K562 (cell line): ENCODE data around the gene FKBP3. TPM values are rescaled to one million over a fixed set of nuclear protein-coding genes. Genes with fewer than 3 reads are reported as not detected.

Experiments used
- ATAC-seq: fragments of 200-7000 bp; cut with Tn5 transposase; 3 replicates; pipeline ENCODE4 v1.9.1; 2020; ENCODE audit warnings: moderate library complexity
- BruUV-seq: library from RNA; stranded (reverse); fragments of 400-500 nt; replicated peaks from 2 replicates; lab custom pipeline; 2021; lab: Mats Ljungman, UMichigan
- CTCF ChIA-PET: fragments of 300-600 bp; formaldehyde crosslinking; extraction: SDS; loops from one replicate; lab custom pipeline; 2021; ENCODE audit warnings: low intra/inter-chr PET ratio; lab: Yijun Ruan, JAX
- POLR2A ChIA-PET: fragments of 300-600, 350-650 bp; sonication (Branson Sonifier 250); formaldehyde crosslinking; extraction: SDS; loops from one replicate; lab custom pipeline; 2021; ENCODE audit warnings: antibody characterized with exemption, inconsistent platforms; lab: Yijun Ruan, JAX
- DNase-seq, 4 experiments: peaks; one replicate each; pipeline versions ENCODE4 v3.0.0 to v3.0.0-alpha.2; 2011 to 2018; ENCODE audit warnings: low spot score in 3 of 4, mixed read lengths in 3 of 4; ENCODE audit errors: extremely low read depth in 1 of 4
- FAIRE-seq: peaks from 2 replicates; lab custom pipeline; 2011; peaks lifted over from hg19 to GRCh38; lab: Jason Lieb, UNC
- H2AFZ ChIP-seq: 2 replicates; pipeline ENCODE4 v1.6.0; 2011; ENCODE audit warnings: low read depth, low read length, control low read depth, inconsistent platforms
- H3K27ac ChIP-seq: fragments of 200-600 bp; 3 replicates; pipeline ENCODE4 v1.8.0; 2011; ENCODE audit warnings: low read depth, mild to moderate bottlenecking, control low read depth, inconsistent platforms, low read length, moderate library complexity, mixed read lengths; ENCODE audit errors: extremely low read depth
- H3K27me3 ChIP-seq, 2 experiments: fragments of 300-600 bp in 1 of 2; 2 replicates in 1 of 2; 3 replicates in 1 of 2; pipeline versions ENCODE4 v1.6.0 to v1.8.0; 2011; ENCODE audit warnings: inconsistent platforms in 2 of 2, low read length in 2 of 2, mild to moderate bottlenecking in 1 of 2, mixed read lengths in 1 of 2, moderate library complexity in 1 of 2; ENCODE audit not compliant: control insufficient read depth in 2 of 2, insufficient read depth in 2 of 2
- H3K36me3 ChIP-seq: fragments of 300-600 bp; 3 replicates; pipeline ENCODE4 v1.8.0; 2011; ENCODE audit warnings: mild to moderate bottlenecking, low read length, inconsistent platforms; ENCODE audit not compliant: control insufficient read depth, insufficient read depth
- H3K4me1 ChIP-seq, 2 experiments: fragments of 200-600 bp in 1 of 2; replicated peaks in 1 of 2; 2 replicates in 1 of 2; 3 replicates in 1 of 2; pipeline versions ENCODE4 v1.5.1 to v1.8.0; 2011; ENCODE audit warnings: inconsistent platforms in 2 of 2, low read length in 2 of 2, mild to moderate bottlenecking in 1 of 2, mixed read lengths in 1 of 2, moderate library complexity in 1 of 2; ENCODE audit not compliant: control insufficient read depth in 2 of 2, insufficient read depth in 2 of 2
- H3K4me2 ChIP-seq: 2 replicates; pipeline ENCODE4 v1.6.1; 2011; ENCODE audit warnings: low read length, control low read depth, inconsistent platforms, mixed read lengths; ENCODE audit not compliant: insufficient read depth
- H3K4me3 ChIP-seq: fragments of 200-600 bp; sonication (generic), shearing (Covaris generic); 2 replicates; pipeline ENCODE4 v1.5.1; 2016; ENCODE audit warnings: control low read depth, inconsistent platforms
- H3K79me2 ChIP-seq: fragments of 200-600 bp; 3 replicates; pipeline ENCODE4 v1.8.0; 2011; ENCODE audit warnings: low read length, inconsistent platforms; ENCODE audit not compliant: control insufficient read depth, insufficient read depth
- H3K9ac ChIP-seq, 2 experiments: 2 replicates each; pipeline versions ENCODE4 v1.6.0 to v1.6.1; 2011; ENCODE audit warnings: low read depth in 2 of 2, low read length in 2 of 2, control low read depth in 1 of 2, inconsistent platforms in 1 of 2, mild to moderate bottlenecking in 1 of 2, mixed read lengths in 1 of 2; ENCODE audit not compliant: insufficient read depth in 1 of 2
- H3K9me1 ChIP-seq: one replicate; pipeline ENCODE4 v1.6.0; 2011; ENCODE audit warnings: inconsistent platforms, mild to moderate bottlenecking, low read length, moderate library complexity; ENCODE audit not compliant: control insufficient read depth, insufficient read depth
- H3K9me3 ChIP-seq: replicated peaks from 2 replicates; pipeline ENCODE4 v1.5.1; 2011; ENCODE audit warnings: low read depth, low read length, inconsistent platforms; ENCODE audit not compliant: control insufficient read depth, insufficient read depth
- H4K20me1 ChIP-seq: replicated peaks from 2 replicates; pipeline ENCODE4 v1.6.1; 2011; ENCODE audit warnings: low read length, inconsistent platforms, mixed read lengths; ENCODE audit not compliant: control insufficient read depth, insufficient read depth
- CREBBP ChIP-seq: IDR thresholded peaks from one replicate; pipeline ENCODE4 v1.6.1; 2012; ENCODE audit warnings: low read depth, mild to moderate bottlenecking, control low read depth, inconsistent platforms, low read length
- TSC22D4 ChIP-seq: fragments of 450-650 bp; IDR thresholded peaks from 2 replicates; pipeline ENCODE4 v1.6.1; 2016; ENCODE audit warnings: missing genetic modification characterization, missing biosample characterization, control low read depth
- XRCC5 ChIP-seq: fragments of 200-400 bp; formaldehyde crosslinking; IDR thresholded peaks from 2 replicates; pipeline ENCODE4 v1.6.1; 2017; ENCODE audit warnings: low read depth, mild to moderate bottlenecking, low read length
- WGBS: fragments of 100-300 bp; shearing (Covaris generic); methylation state at CpG from one replicate; pipeline ENCODE4 v1.1.6; 2016; ENCODE audit warnings: low coverage, mixed read lengths; ENCODE audit not compliant: insufficient coverage; ENCODE audit errors: missing lambda C conversion rate; 5-methylcytosine and 5-hydroxymethylcytosine counted together
- in situ Hi-C: fragments of 300-500 bp; cut with MboI; formaldehyde crosslinking; loops from 4 replicates; pipeline ENCODE4 v1.15.0; 2018; ENCODE audit warnings: inconsistent platforms, mixed read lengths
- intact Hi-C: fragments of 100-400 bp; cut with micrococcal nuclease; formaldehyde crosslinking; loops from 2 replicates; pipeline ENCODE4 v1.14.2; 2022
- polyA plus RNA-seq, 8 experiments: library from polyadenylated mRNA; depleted of rRNA in 4 of 8; stranded (reverse) in 5 of 8; unstranded in 3 of 8; fragments of >200 nt; fragmentation: Nextera tagmentation in 2 of 8; fragmentation: Illumina TruSeq in 1 of 8; extraction: Ambion mirVana in 2 of 8; extraction: Trizol in 1 of 8; gene quantifications; 2 replicates each; pipeline versions ENCODE4 v1.2.1 to v1.2.3, GENCODE V29; 2011 to 2014; ENCODE audit warnings: inconsistent platforms in 1 of 8, missing spikeins in 1 of 8
- total RNA-seq, 7 experiments: library from RNA; depleted of rRNA in 6 of 7; stranded (reverse); fragments of >200 nt in 6 of 7; fragmentation: Illumina TruSeq in 2 of 7; extraction: Trizol in 2 of 7; gene quantifications; 2 replicates each; pipeline versions ENCODE4 v1.2.1 to v1.2.3, GENCODE V29; 2011 to 2021; ENCODE audit warnings: low replicate concordance in 1 of 7
- TF ChIP-seq, protein P1 (sequence below): fragments of 250-450 bp; sonication (Bioruptor Pico); IDR thresholded peaks from 2 replicates; pipeline ENCODE4 v1.8.0; 2021; ENCODE audit warnings: mild to moderate bottlenecking, moderate library complexity

Gene FKBP3
- total and polyA plus RNA-seq, 9 of the 15 experiments (the other 6 are each of a cell fraction or from before 2014, with no cell fraction given): 43.6 to 107 (median 65.2) TPM

DNA sequence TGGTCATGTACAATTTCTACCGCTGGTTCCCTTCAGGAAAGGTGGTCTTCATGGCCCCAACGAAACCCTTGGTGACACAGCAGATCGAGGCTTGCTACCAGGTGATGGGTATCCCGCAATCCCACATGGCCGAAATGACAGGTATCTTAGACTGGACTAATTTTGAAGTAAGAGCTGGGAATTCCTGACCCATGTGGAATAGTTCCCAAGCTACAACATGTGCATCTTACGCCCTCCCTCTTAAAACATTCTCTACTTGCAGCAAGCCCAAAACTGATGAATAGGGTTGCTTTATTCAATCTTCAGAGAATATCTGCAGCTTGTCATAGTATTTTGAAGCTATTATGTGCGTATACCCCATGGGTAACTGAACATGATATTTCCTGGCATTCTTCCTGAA, 2.1 kb upstream of the FKBP3 start:
- TF ChIP-seq, protein P1, sequence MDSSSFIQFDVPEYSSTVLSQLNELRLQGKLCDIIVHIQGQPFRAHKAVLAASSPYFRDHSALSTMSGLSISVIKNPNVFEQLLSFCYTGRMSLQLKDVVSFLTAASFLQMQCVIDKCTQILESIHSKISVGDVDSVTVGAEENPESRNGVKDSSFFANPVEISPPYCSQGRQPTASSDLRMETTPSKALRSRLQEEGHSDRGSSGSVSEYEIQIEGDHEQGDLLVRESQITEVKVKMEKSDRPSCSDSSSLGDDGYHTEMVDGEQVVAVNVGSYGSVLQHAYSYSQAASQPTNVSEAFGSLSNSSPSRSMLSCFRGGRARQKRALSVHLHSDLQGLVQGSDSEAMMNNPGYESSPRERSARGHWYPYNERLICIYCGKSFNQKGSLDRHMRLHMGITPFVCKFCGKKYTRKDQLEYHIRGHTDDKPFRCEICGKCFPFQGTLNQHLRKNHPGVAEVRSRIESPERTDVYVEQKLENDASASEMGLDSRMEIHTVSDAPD: no peak
- TF ChIP-seq XRCC5: 0 out of 2 replicates have a peak, but pooled peaks have one; percentile 4
- no peak for TF ChIP-seq CREBBP
- no peak for TF ChIP-seq TSC22D4 (tag)
- Histone ChIP-seq H3K79me2 (peaks cover 81% of the 10 kb centered on the region), H2AFZ (peak overlapping the region; percentile 98), H3K27ac (peak overlapping the region; percentile 85), H3K9me1 (no peaks in the 10 kb centered on the region), H3K9me3 (no peaks in the 10 kb centered on the region), H4K20me1 (0 out of 2 replicates have a peak, but pooled peaks cover 5% of the 10 kb centered on the region), H3K4me1 (no peaks in the 10 kb centered on the region; a peak in 3 of 5 replicates), H3K9ac (peak overlapping the region; percentile 84 to 98), H3K27me3 (no peaks in the 10 kb centered on the region), H3K36me3 (0 out of 3 replicates have a peak, but pooled peaks cover 8% of the 10 kb centered on the region), H3K4me3 (peak overlapping the region; percentile 91), H3K4me2 (peak overlapping the region; percentile 95)
- in situ Hi-C loops (no loop called here), intact Hi-C loops (loop anchor here (5.0 kb wide), 2 partner anchors 131 to 224 kb away; no protein-coding TSS in a partner anchor)
- CTCF ChIA-PET: no interaction called here
- DNase-seq (no peak), FAIRE-seq (no peak), ATAC-seq (no peak)
- no TSS peak for BruUV-seq
- WGBS: 0% methylated on average over 5 of the region's 7 CpGs
- POLR2A ChIA-PET: interaction anchor here (0.6 to 1.5 kb wide), 5 partner anchors 10 to 64 kb away, joined by 3 to 4 read pairs (median 3); no protein-coding TSS in a partner anchor
